ENCODE measurements around the gene MARCHF10. TPM values are rescaled to one million over a fixed set of nuclear protein-coding genes. Genes with fewer than 3 reads are reported as not detected.

Gene MARCHF10
- total and polyA plus RNA-seq, 2 donors (not counting 3 experiments of a cell fraction or from before 2014, with no cell fraction given) = 0.11 TPM; not detected in 1

DNA sequence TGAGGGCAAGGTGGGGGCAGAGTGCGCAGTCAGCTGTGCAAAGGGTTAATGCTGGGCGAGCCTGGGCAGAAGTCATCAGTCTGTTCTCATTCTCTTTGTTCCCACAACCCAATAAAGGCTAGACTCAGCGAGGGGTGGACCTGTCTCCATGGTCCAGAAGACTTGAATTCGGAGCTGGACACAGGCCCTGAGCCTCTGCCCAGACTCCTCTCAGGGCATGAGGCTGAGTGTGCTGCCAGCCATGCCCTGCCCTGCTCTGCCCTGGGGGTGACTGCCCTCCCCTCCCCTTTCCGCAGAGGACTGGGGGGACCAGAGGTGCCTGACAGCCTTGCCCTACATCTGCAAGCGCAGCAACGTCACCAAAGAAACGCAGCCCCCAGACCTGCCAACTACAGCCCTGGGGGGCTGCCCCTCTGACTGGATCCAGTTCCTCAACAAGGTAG is 126.2 kb downstream of the MARCHF10 start:
- Histone ChIP-seq H3K4me1 (ENCODE audit: control insufficient read depth, extremely low read depth, insufficient read depth, low read length) (no peaks in the 10 kb centered on the region), H4K20me1 (replicated peaks; ENCODE audit: control insufficient read depth, extremely low read depth, insufficient read depth, low read length) (no peaks in the 10 kb centered on the region), H3K79me2 (ENCODE audit: control insufficient read depth, insufficient read depth, low read length) (no peaks in the 10 kb centered on the region), H3K4me2 (ENCODE audit: insufficient read depth, low read length) (no peak overlapping the region), H3K27me3 (ENCODE audit: control insufficient read depth in 2 of 2, insufficient read depth in 2 of 2, low read length in 2 of 2) (no peaks in the 10 kb centered on the region), H3K9ac (replicated peaks; ENCODE audit: extremely low read depth, insufficient read depth, low read length) (no peak overlapping the region), H2AFZ (ENCODE audit: low read depth, low read length) (no peak overlapping the region), H3K27ac (ENCODE audit: insufficient read depth, low read depth, low read length) (no peak overlapping the region), H3K36me3 (ENCODE audit: control insufficient read depth in 2 of 2, extremely low read depth in 1 of 2, insufficient read depth in 2 of 2, low read length in 2 of 2) (peaks cover 0 to 2% of the 10 kb centered on the region in 2 experiments), H3K9me1 (replicated peaks; ENCODE audit: control insufficient read depth, extremely low read depth, insufficient read depth, low read length) (no peaks in the 10 kb centered on the region), H3K9me3 (replicated peaks; ENCODE audit: control insufficient read depth, insufficient read depth, low read length) (no peaks in the 10 kb centered on the region), H3K4me3 (replicated peaks in 1 of 3; ENCODE audit: insufficient read depth in 1 of 3, low read depth in 1 of 3, low read length in 3 of 3) (no peak overlapping the region)
- no TSS peak for BruUV-seq (replicated peaks)
- ChIA-PET POLR2A (no interaction called here), CTCF (no interaction called here)
- no peak for DNase-seq (ENCODE audit: low read depth, low spot score)
- intact Hi-C loops (cut with micrococcal nuclease) = no loop called here
- TF ChIP-seq MYC (IDR thresholded peaks at IDR 0.05; ENCODE audit: low read depth, low read length) (no peak), FOS (IDR thresholded peaks at IDR 0.05; ENCODE audit: borderline replicate concordance, insufficient read depth, low read length) (no peak), POLR2A (IDR thresholded peaks at IDR 0.05; ENCODE audit: low read depth, low read length) (no peak), EZH2 (IDR thresholded peaks at IDR 0.05; ENCODE audit: borderline replicate concordance, low read depth, low read length, severe bottlenecking) (no peak), POLR2AphosphoS5 (IDR thresholded peaks at IDR 0.05; ENCODE audit: insufficient read depth, low read depth, low read length) (no peak), JUN (IDR thresholded peaks at IDR 0.05; ENCODE audit: borderline replicate concordance, insufficient read depth, insufficient read length, low read depth) (no peak), GATA2 (IDR thresholded peaks at IDR 0.05; ENCODE audit: insufficient read depth, insufficient read length, low read depth, low read length) (no peak)
- TF ChIP-seq, protein P1, sequence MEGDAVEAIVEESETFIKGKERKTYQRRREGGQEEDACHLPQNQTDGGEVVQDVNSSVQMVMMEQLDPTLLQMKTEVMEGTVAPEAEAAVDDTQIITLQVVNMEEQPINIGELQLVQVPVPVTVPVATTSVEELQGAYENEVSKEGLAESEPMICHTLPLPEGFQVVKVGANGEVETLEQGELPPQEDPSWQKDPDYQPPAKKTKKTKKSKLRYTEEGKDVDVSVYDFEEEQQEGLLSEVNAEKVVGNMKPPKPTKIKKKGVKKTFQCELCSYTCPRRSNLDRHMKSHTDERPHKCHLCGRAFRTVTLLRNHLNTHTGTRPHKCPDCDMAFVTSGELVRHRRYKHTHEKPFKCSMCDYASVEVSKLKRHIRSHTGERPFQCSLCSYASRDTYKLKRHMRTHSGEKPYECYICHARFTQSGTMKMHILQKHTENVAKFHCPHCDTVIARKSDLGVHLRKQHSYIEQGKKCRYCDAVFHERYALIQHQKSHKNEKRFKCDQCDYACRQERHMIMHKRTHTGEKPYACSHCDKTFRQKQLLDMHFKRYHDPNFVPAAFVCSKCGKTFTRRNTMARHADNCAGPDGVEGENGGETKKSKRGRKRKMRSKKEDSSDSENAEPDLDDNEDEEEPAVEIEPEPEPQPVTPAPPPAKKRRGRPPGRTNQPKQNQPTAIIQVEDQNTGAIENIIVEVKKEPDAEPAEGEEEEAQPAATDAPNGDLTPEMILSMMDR (IDR thresholded peaks at IDR 0.05; ENCODE audit: extremely low read depth in 1 of 2, insufficient read depth in 1 of 2, low read depth in 1 of 2, low read length in 2 of 2) = no peak
- TF ChIP-seq, protein P2, sequence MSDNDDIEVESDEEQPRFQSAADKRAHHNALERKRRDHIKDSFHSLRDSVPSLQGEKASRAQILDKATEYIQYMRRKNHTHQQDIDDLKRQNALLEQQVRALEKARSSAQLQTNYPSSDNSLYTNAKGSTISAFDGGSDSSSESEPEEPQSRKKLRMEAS (IDR thresholded peaks at IDR 0.05; ENCODE audit: insufficient read depth, insufficient read length) = no peak
- no peak for FAIRE-seq
- dilution Hi-C loops (cut with MboI; ENCODE audit: extremely low pct_ligation_motif_present, low sequenced_read_pairs) = no loop called here
